Colonic mucosa (tissue), 4 donors: Measurements from ENCODE around the gene LCP2. TPM values are rescaled to one million over a fixed set of nuclear protein-coding genes. Genes with fewer than 3 reads are reported as not detected.
"Not testable (repeated sequence)": the region's sequence is repeated elsewhere in the genome, so short reads cannot be mapped to it uniquely, and the experiment has no call there.

Experiments used
- DNase-seq: peaks from one replicate; pipeline ENCODE4 v3.0.0-alpha.2; 2020
- H3K27ac ChIP-seq: fragments of 200-600 bp; one replicate; pipeline ENCODE4 v1.8.0; 2021
- H3K27me3 ChIP-seq: fragments of 200-600 bp; one replicate; pipeline ENCODE4 v1.8.0; 2021
- H3K36me3 ChIP-seq: fragments of 200-600 bp; one replicate; pipeline ENCODE4 v1.8.0; 2021
- H3K4me1 ChIP-seq: fragments of 200-600 bp; one replicate; pipeline ENCODE4 v1.8.0; 2021; ENCODE audit warnings: mild to moderate bottlenecking
- H3K4me3 ChIP-seq: fragments of 200-600 bp; one replicate; pipeline ENCODE4 v1.8.0; 2021
- H3K9ac ChIP-seq, 2 donors: one replicate each; pipeline ENCODE4 v1.7.0; 2013; ENCODE audit warnings: control low read depth in 2 of 2, low read depth in 2 of 2, low read length in 2 of 2
- H3K9me3 ChIP-seq: fragments of 200-600 bp; one replicate; pipeline ENCODE4 v1.8.0; 2021
- CTCF ChIP-seq: fragments of 200-600 bp; IDR thresholded peaks from one replicate; pipeline ENCODE4 v1.8.0; 2022; ENCODE audit warnings: antibody characterized with exemption, mild to moderate bottlenecking
- intact Hi-C: fragments of 100-400 bp; cut with DNase I; formaldehyde crosslinking; loops from one replicate; pipeline ENCODE4 v1.14.1; 2022
- total RNA-seq, 2 donors: library from RNA; stranded (reverse); fragmentation: NEBNext Ultra II Directional in 1 of 2; extraction: Animal tissue kit (Norgen Biotek cat#: 25700) in 1 of 2; gene quantifications; one replicate each; pipeline ENCODE4 v1.2.1, GENCODE V29; 2021
- donor health status: healthy.
- donor health status: DM: no; HTN: no; CAD: no.
- donor health status: DM: no; HTN: no; CAD: no.

Gene LCP2
- total RNA-seq, 2 donors from 2014 or later = 8.0 to 13.4 TPM

GRCh38 chr5:170246126-170246870 lies 51.3 kb downstream of the LCP2 start:
- H3K9me3 ChIP-seq = no peaks in the 10 kb centered on the region
- H3K4me3 ChIP-seq = no peak overlapping the region
- no peaks in the 10 kb centered on the region for H3K27me3 ChIP-seq
- no peak for TF ChIP-seq CTCF
- H3K36me3 ChIP-seq = no peaks in the 10 kb centered on the region
- H3K9ac ChIP-seq = no peak overlapping the region
- DNase-seq = no peak
- no peaks in the 10 kb centered on the region for H3K4me1 ChIP-seq
- H3K27ac ChIP-seq = no peak overlapping the region
- intact Hi-C loops = no loop called here

- H3K27me3 ChIP-seq, H3K27ac ChIP-seq, H3K9me3 ChIP-seq, H3K4me3 ChIP-seq, intact Hi-C loops, H3K9ac ChIP-seq, H3K36me3 ChIP-seq, DNase-seq, H3K4me1 ChIP-seq: not testable (repeated sequence)
These were observed 52.1 kb downstream of the LCP2 start for GRCh38 chr5:170245436-170245835.

- no peaks in the 10 kb centered on the region for H3K4me1 ChIP-seq
- H3K36me3 ChIP-seq = no peaks in the 10 kb centered on the region
- H3K9ac ChIP-seq = no peak overlapping the region
- no peak overlapping the region for H3K4me3 ChIP-seq
- intact Hi-C loops = no loop called here
- H3K27ac ChIP-seq = no peak overlapping the region
- no peak for DNase-seq
- H3K27me3 ChIP-seq = no peaks in the 10 kb centered on the region
- no peaks in the 10 kb centered on the region for H3K9me3 ChIP-seq
- no peak for TF ChIP-seq CTCF
These were observed 59.0 kb downstream of the LCP2 start for GRCh38 chr5:170238456-170239196.

- H3K9me3 ChIP-seq = no peaks in the 10 kb centered on the region
- DNase-seq = no peak
- H3K36me3 ChIP-seq = no peaks in the 10 kb centered on the region
- no peak overlapping the region for H3K9ac ChIP-seq
- no peak for TF ChIP-seq CTCF
- H3K27ac ChIP-seq = no peak overlapping the region
- no peaks in the 10 kb centered on the region for H3K4me1 ChIP-seq
- no peak overlapping the region for H3K4me3 ChIP-seq
- intact Hi-C loops = no loop called here
- no peaks in the 10 kb centered on the region for H3K27me3 ChIP-seq
These were observed 61.4 kb downstream of the LCP2 start for GRCh38 chr5:170235876-170236864.

- no peaks in the 10 kb centered on the region for H3K9me3 ChIP-seq
- H3K27ac ChIP-seq = no peak overlapping the region
- H3K4me1 ChIP-seq = no peaks in the 10 kb centered on the region
- intact Hi-C loops = no loop called here
- H3K4me3 ChIP-seq = no peak overlapping the region
- TF ChIP-seq CTCF = no peak
- no peaks in the 10 kb centered on the region for H3K27me3 ChIP-seq
- no peaks in the 10 kb centered on the region for H3K36me3 ChIP-seq
- no peak overlapping the region for H3K9ac ChIP-seq
- no peak for DNase-seq
These were observed 64.2 kb downstream of the LCP2 start for GRCh38 chr5:170233358-170233892.
